NCI-H146 treated with DMSO at 0.1 percent for 48 hours (cell line): ENCODE results near the gene PPCDC.
"Not testable (repeated sequence)": the region's sequence is repeated elsewhere in the genome, so short reads cannot be mapped to it uniquely, and the experiment has no call there.

Experiments used
- DNase-seq: peaks from one replicate; lab custom pipeline; 2025; ENCODE audit not compliant: unreplicated experiment; lab: John Stamatoyannopoulos, UW

PPCDC gene

GRCh38 chr15:75065851-75066509, 42.6 kb downstream of the PPCDC start:
- DNase-seq, result no peak

- DNase-seq, result no peak
Observed at GRCh38 chr15:75067123-75067830, 43.9 kb downstream of the PPCDC start.

GRCh38 chr15:75068748-75069147, 45.4 kb downstream of the PPCDC start:
- DNase-seq, result no peak

GRCh38 chr15:75069301-75069925, 46.0 kb downstream of the PPCDC start:
- no peak for DNase-seq

GRCh38 chr15:75070674-75071073, 47.3 kb downstream of the PPCDC start:
- DNase-seq, result no peak

- DNase-seq, result no peak
Observed at GRCh38 chr15:75073197-75073596, 49.8 kb downstream of the PPCDC start.

GRCh38 chr15:75076277-75076676, 52.9 kb downstream of the PPCDC start:
- no peak for DNase-seq

GRCh38 chr15:75077551-75077961, 54.2 kb downstream of the PPCDC start:
- not testable (repeated sequence) for DNase-seq

GRCh38 chr15:75081150-75081549, 57.8 kb downstream of the PPCDC start:
- DNase-seq, result no peak

- no peak for DNase-seq
Observed at GRCh38 chr15:75082689-75083088, 59.3 kb downstream of the PPCDC start.

- not testable (repeated sequence) for DNase-seq
Observed at GRCh38 chr15:75085708-75086107, 62.3 kb downstream of the PPCDC start.

- DNase-seq, result no peak
Observed at GRCh38 chr15:75089456-75090387, 66.3 kb downstream of the PPCDC start.

GRCh38 chr15:75090388-75090734, 67.0 kb downstream of the PPCDC start:
- no peak for DNase-seq

GRCh38 chr15:75091814-75092213, 68.4 kb downstream of the PPCDC start:
- no peak for DNase-seq

- DNase-seq, result not testable (repeated sequence)
Observed at GRCh38 chr15:75094961-75095478, 71.6 kb downstream of the PPCDC start.

GRCh38 chr15:75095594-75095993, 72.2 kb downstream of the PPCDC start:
- DNase-seq, result no peak

- DNase-seq, result no peak
Observed at GRCh38 chr15:75097939-75098338, 74.5 kb downstream of the PPCDC start.

GRCh38 chr15:75098404-75098803, 75.0 kb downstream of the PPCDC start:
- no peak for DNase-seq
